GM19328 (cell line): Measurements from ENCODE around the gene KIAA1586.
"Not testable (repeated sequence)": the region's sequence is repeated elsewhere in the genome, so short reads cannot be mapped to it uniquely, and the experiment has no call there.

Experiments
- ATAC-seq: cut with Tn5 transposase; IDR thresholded peaks from one replicate; pipeline ENCODE4 v1.9.1; 2021; ENCODE audit warnings: mild to moderate bottlenecking, moderate library complexity; ENCODE audit not compliant: unreplicated experiment

The KIAA1586 gene

GRCh38 chr6:57046332-57047256 is at the start of gene KIAA1586:
Gene KIAA1586, plus strand, starts transcription at chr6:57046693. Its CDS starts 63 bp downstream, at chr6:57046756.
- ATAC-seq = peak; percentile 92

- ATAC-seq = no peak
These were observed 47.4 kb upstream of the KIAA1586 start for GRCh38 chr6:56999049-56999448.

- not testable (repeated sequence) for ATAC-seq
These were observed 46.7 kb upstream of the KIAA1586 start for GRCh38 chr6:56999748-57000147.

- ATAC-seq = no peak
These were observed 44.3 kb upstream of the KIAA1586 start for GRCh38 chr6:57002197-57002596.

- ATAC-seq = no peak
These were observed 42.2 kb upstream of the KIAA1586 start for GRCh38 chr6:57004292-57004691.

- no peak for ATAC-seq
These were observed 40.4 kb upstream of the KIAA1586 start for GRCh38 chr6:57006101-57006500.

GRCh38 chr6:57008069-57008468 is 38.4 kb upstream of the KIAA1586 start:
- not testable (repeated sequence) for ATAC-seq

- no peak for ATAC-seq
These were observed 33.0 kb upstream of the KIAA1586 start for GRCh38 chr6:57013521-57013926.

- no peak for ATAC-seq
These were observed 29.4 kb upstream of the KIAA1586 start for GRCh38 chr6:57017069-57017468.

- ATAC-seq = no peak
These were observed 28.7 kb upstream of the KIAA1586 start for GRCh38 chr6:57017841-57018240.

- ATAC-seq = no peak
These were observed 27.1 kb upstream of the KIAA1586 start for GRCh38 chr6:57019434-57019833.

GRCh38 chr6:57021086-57021720 is 25.3 kb upstream of the KIAA1586 start:
- ATAC-seq = peak; percentile 53

GRCh38 chr6:57024321-57024720 is 22.2 kb upstream of the KIAA1586 start:
- no peak for ATAC-seq

GRCh38 chr6:57024775-57025174 is 21.7 kb upstream of the KIAA1586 start:
- no peak for ATAC-seq

- no peak for ATAC-seq
These were observed 20.5 kb upstream of the KIAA1586 start for GRCh38 chr6:57026001-57026400.

GRCh38 chr6:57027301-57027700 is 19.2 kb upstream of the KIAA1586 start:
- ATAC-seq = no peak

GRCh38 chr6:57029213-57029612 is 17.3 kb upstream of the KIAA1586 start:
- no peak for ATAC-seq

- no peak for ATAC-seq
These were observed 13.3 kb upstream of the KIAA1586 start for GRCh38 chr6:57033228-57033627.

GRCh38 chr6:57035549-57035948 is 10.9 kb upstream of the KIAA1586 start:
- ATAC-seq = no peak

GRCh38 chr6:57038906-57039305 is 7.6 kb upstream of the KIAA1586 start:
- no peak for ATAC-seq

- ATAC-seq = no peak
These were observed 6.5 kb upstream of the KIAA1586 start for GRCh38 chr6:57040011-57040410.

- not testable (repeated sequence) for ATAC-seq
These were observed 2.4 kb upstream of the KIAA1586 start for GRCh38 chr6:57044061-57044460.
